Stomach (tissue), 9 donors: ENCODE measurements around the gene PIK3CB. TPM values are rescaled to one million over a fixed set of nuclear protein-coding genes. Genes with fewer than 3 reads are reported as not detected.

Experiments used
- DNase-seq, 2 donors: peaks; one replicate each; pipeline versions ENCODE4 v3.0.0 to v3.0.0-alpha.2; 2013 to 2019
- H3K27ac ChIP-seq, 5 donors: fragments of 200-600 bp in 4 of 5; sonication (generic) in 4 of 5; one replicate each; pipeline ENCODE4 v1.5.1; 2013 to 2019; ENCODE audit warnings: mild to moderate bottlenecking in 1 of 5, moderate library complexity in 1 of 5
- H3K27me3 ChIP-seq, 3 donors: fragments of 200-600 bp; sonication (generic); one replicate each; pipeline ENCODE4 v1.5.1; 2017 to 2019; ENCODE audit warnings: mixed run types in 1 of 3
- H3K36me3 ChIP-seq, 4 donors: fragments of 200-600 bp; sonication (generic); 1 replicate in 3 of 4; 2 replicates in 1 of 4; pipeline ENCODE4 v1.5.1; 2016 to 2019
- H3K4me1 ChIP-seq, 4 donors: fragments of 200-600 bp; sonication (generic); one replicate each; pipeline ENCODE4 v1.5.1; 2016 to 2019
- H3K4me3 ChIP-seq, 4 donors: fragments of 200-600 bp; sonication (generic) in 3 of 4; one replicate each; pipeline ENCODE4 v1.5.1; 2016 to 2019; ENCODE audit warnings: mild to moderate bottlenecking in 1 of 4
- H3K9me3 ChIP-seq, 4 donors: fragments of 200-600 bp; sonication (generic); one replicate each; pipeline ENCODE4 v1.5.1; 2016 to 2019
- EP300 ChIP-seq: sonication (generic); formaldehyde crosslinking; IDR thresholded peaks from one replicate; pipeline ENCODE4 v1.6.1; 2017; ENCODE audit warnings: antibody characterized with exemption
- POLR2A ChIP-seq, 4 donors: fragments of 450-650 bp; IDR thresholded peaks; one replicate each; pipeline ENCODE4 v1.6.1; 2016; ENCODE audit warnings: antibody characterized with exemption in 4 of 4, control low read depth in 2 of 4, mild to moderate bottlenecking in 1 of 4, moderate library complexity in 1 of 4
- POLR2AphosphoS5 ChIP-seq, 3 donors: sonication (generic); formaldehyde crosslinking; IDR thresholded peaks; one replicate each; pipeline ENCODE4 v1.6.1; 2016; ENCODE audit warnings: antibody characterized with exemption in 3 of 3
- WGBS, 5 donors: extraction: QIAGEN DNeasy Blood & Tissue Kit in 3 of 5; methylation state at CpG; one replicate each; pipeline versions ENCODE4 v1.1.5 to v1.1.7; 2013 to 2018; 5-methylcytosine and 5-hydroxymethylcytosine counted together
- intact Hi-C: fragments of 100-400 bp; cut with DNase I; formaldehyde crosslinking; loops from one replicate; pipeline ENCODE4 v1.15.1; 2023; ENCODE audit warnings: low total_unique reads
- polyA plus RNA-seq, 3 donors: library from polyadenylated mRNA; stranded (reverse); fragments of 200-250 nt; gene quantifications; one replicate each; pipeline ENCODE4 v1.2.3, GENCODE V29; 2013
- total RNA-seq, 5 donors: library from RNA; depleted of rRNA; stranded (reverse); fragments of >200 nt; gene quantifications; one replicate each; pipeline versions ENCODE4 v1.1.0 to v1.2.3, GENCODE V29; 2014 to 2016
- TF ChIP-seq, protein P1 (sequence below), 7 experiments: fragments of 450-650 bp in 4 of 7; fragments of 200-600 bp in 3 of 7; sonication (generic) in 3 of 7; IDR thresholded peaks; one replicate each; pipeline ENCODE4 v1.5.1; 2016 to 2019; ENCODE audit warnings: antibody characterized with exemption in 7 of 7, control low read depth in 2 of 7, mild to moderate bottlenecking in 1 of 7
- donor health status: healthy with polysubstance abuse.
- donor health status: Bipolar disorder and iron deficiency.
- donor health status: healthy.

Gene PIK3CB
- total and polyA plus RNA-seq, 8 donors: 2.9 to 43.7 (median 9.2) TPM

GRCh38 chr3:138691351-138691750 lies 143.4 kb downstream of the PIK3CB start:
- DNase-seq: no peak
- Histone ChIP-seq H3K4me1 (peaks cover 0 to 31% (median 2%) of the 10 kb centered on the region in 4 donors), H3K36me3 (peaks cover 0 to 58% (median 27%) of the 10 kb centered on the region in 4 donors), H3K27me3 (no peaks in the 10 kb centered on the region), H3K9me3 (no peaks in the 10 kb centered on the region), H3K27ac (no peak overlapping the region), H3K4me3 (no peak overlapping the region)
- 59 to 100% (median 94%) methylated on average over 1 of the region's 1 CpG for WGBS, 5 donors
- intact Hi-C loops: no loop called here
- TF ChIP-seq POLR2A (IDR thresholded peaks at IDR 0.05) (no peak), EP300 (no peak), POLR2AphosphoS5 (IDR thresholded peaks at IDR 0.05) (no peak)
- TF ChIP-seq, protein P1, sequence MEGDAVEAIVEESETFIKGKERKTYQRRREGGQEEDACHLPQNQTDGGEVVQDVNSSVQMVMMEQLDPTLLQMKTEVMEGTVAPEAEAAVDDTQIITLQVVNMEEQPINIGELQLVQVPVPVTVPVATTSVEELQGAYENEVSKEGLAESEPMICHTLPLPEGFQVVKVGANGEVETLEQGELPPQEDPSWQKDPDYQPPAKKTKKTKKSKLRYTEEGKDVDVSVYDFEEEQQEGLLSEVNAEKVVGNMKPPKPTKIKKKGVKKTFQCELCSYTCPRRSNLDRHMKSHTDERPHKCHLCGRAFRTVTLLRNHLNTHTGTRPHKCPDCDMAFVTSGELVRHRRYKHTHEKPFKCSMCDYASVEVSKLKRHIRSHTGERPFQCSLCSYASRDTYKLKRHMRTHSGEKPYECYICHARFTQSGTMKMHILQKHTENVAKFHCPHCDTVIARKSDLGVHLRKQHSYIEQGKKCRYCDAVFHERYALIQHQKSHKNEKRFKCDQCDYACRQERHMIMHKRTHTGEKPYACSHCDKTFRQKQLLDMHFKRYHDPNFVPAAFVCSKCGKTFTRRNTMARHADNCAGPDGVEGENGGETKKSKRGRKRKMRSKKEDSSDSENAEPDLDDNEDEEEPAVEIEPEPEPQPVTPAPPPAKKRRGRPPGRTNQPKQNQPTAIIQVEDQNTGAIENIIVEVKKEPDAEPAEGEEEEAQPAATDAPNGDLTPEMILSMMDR (IDR thresholded peaks at IDR 0.05): no peak

DNA sequence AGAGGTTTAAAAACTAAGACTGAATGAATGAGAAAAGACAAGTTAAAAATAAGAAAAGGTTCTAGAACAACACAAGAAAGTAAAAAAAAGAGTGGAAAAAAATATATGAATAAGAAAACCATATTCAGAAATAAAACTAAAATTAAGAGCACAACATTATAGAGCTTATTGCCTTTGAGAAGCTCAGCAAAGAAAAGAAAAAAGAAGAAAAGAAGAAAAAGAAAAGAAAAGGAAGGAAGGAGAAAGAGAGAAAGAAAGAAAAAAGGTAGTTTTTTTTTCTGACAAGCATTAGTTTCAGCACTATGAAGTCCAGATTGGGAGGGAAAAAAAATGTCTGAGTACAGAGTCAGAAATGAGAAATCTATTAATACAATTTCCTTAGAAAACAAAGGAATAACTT lies 144.7 kb downstream of the PIK3CB start:
- Histone ChIP-seq H3K4me1 (peaks cover 0 to 36% (median 2%) of the 10 kb centered on the region in 4 donors), H3K4me3 (no peak overlapping the region), H3K9me3 (no peaks in the 10 kb centered on the region), H3K27ac (no peak overlapping the region), H3K27me3 (no peaks in the 10 kb centered on the region), H3K36me3 (peaks cover 0 to 52% (median 30%) of the 10 kb centered on the region in 4 donors)
- TF ChIP-seq POLR2A (IDR thresholded peaks at IDR 0.05): no peak
- TF ChIP-seq, protein P1 (IDR thresholded peaks at IDR 0.05): no peak
- TF ChIP-seq POLR2AphosphoS5 (IDR thresholded peaks at IDR 0.05): no peak
- TF ChIP-seq EP300: no peak
- intact Hi-C loops: no loop called here
- no peak for DNase-seq

GRCh38 chr3:138688871-138689299 lies 145.8 kb downstream of the PIK3CB start:
- peaks cover 0 to 26% (median 2%) of the 10 kb centered on the region in 4 donors for H3K4me1 ChIP-seq
- WGBS, 5 donors: 43 to 53% (median 44%) methylated on average over 5 of the region's 5 CpGs
- peaks cover 0 to 46% (median 27%) of the 10 kb centered on the region in 4 donors for H3K36me3 ChIP-seq
- H3K27me3 ChIP-seq: no peaks in the 10 kb centered on the region
- intact Hi-C loops: no loop called here
- no peaks in the 10 kb centered on the region for H3K9me3 ChIP-seq
- TF ChIP-seq POLR2AphosphoS5 (IDR thresholded peaks at IDR 0.05): no peak
- no peak for TF ChIP-seq POLR2A (IDR thresholded peaks at IDR 0.05)
- TF ChIP-seq EP300: no peak
- TF ChIP-seq, protein P1 (IDR thresholded peaks at IDR 0.05): no peak
- no peak overlapping the region for H3K4me3 ChIP-seq
- no peak overlapping the region for H3K27ac ChIP-seq
- DNase-seq: no peak

- Histone ChIP-seq H3K27ac (no peak overlapping the region), H3K4me1 (peaks cover 0 to 25% (median 2%) of the 10 kb centered on the region in 4 donors), H3K36me3 (peaks cover 0 to 47% (median 28%) of the 10 kb centered on the region in 4 donors), H3K9me3 (no peaks in the 10 kb centered on the region), H3K27me3 (no peaks in the 10 kb centered on the region), H3K4me3 (no peak overlapping the region)
- 81 to 93% (median 92%) methylated on average over 1 of the region's 1 CpG for WGBS, 5 donors
- no peak for DNase-seq
- TF ChIP-seq, protein P1 (IDR thresholded peaks at IDR 0.05): no peak
- no peak for TF ChIP-seq POLR2AphosphoS5 (IDR thresholded peaks at IDR 0.05)
- no peak for TF ChIP-seq EP300
- TF ChIP-seq POLR2A (IDR thresholded peaks at IDR 0.05): no peak
- intact Hi-C loops: no loop called here
Observed at GRCh38 chr3:138687236-138687635, 147.5 kb downstream of the PIK3CB start.
